ENCODE results near the gene CSF3R.
A peak's percentile ranks its signal among the peaks of the same experiment; 100 is the strongest.
"Not testable (repeated sequence)": the region's sequence is repeated elsewhere in the genome, so short reads cannot be mapped to it uniquely, and the experiment has no call there.

The CSF3R gene

GRCh38 chr1:36513676-36514473, 31.2 kb upstream of the CSF3R start:
- DNase-seq (ENCODE audit: low read depth), result no peak
- TF ChIP-seq CTCF (conservative IDR thresholded peaks at IDR 0.05; ENCODE audit: low read depth, low read length), result no peak
- no peak overlapping the region for H3K4me3 ChIP-seq (ENCODE audit: low read depth, low read length)

GRCh38 chr1:36512842-36513241, 30.1 kb upstream of the CSF3R start:
- TF ChIP-seq CTCF (conservative IDR thresholded peaks at IDR 0.05; ENCODE audit: low read depth, low read length), result no peak
- no peak overlapping the region for H3K4me3 ChIP-seq (ENCODE audit: low read depth, low read length)
- DNase-seq (ENCODE audit: low read depth), result no peak

DNA sequence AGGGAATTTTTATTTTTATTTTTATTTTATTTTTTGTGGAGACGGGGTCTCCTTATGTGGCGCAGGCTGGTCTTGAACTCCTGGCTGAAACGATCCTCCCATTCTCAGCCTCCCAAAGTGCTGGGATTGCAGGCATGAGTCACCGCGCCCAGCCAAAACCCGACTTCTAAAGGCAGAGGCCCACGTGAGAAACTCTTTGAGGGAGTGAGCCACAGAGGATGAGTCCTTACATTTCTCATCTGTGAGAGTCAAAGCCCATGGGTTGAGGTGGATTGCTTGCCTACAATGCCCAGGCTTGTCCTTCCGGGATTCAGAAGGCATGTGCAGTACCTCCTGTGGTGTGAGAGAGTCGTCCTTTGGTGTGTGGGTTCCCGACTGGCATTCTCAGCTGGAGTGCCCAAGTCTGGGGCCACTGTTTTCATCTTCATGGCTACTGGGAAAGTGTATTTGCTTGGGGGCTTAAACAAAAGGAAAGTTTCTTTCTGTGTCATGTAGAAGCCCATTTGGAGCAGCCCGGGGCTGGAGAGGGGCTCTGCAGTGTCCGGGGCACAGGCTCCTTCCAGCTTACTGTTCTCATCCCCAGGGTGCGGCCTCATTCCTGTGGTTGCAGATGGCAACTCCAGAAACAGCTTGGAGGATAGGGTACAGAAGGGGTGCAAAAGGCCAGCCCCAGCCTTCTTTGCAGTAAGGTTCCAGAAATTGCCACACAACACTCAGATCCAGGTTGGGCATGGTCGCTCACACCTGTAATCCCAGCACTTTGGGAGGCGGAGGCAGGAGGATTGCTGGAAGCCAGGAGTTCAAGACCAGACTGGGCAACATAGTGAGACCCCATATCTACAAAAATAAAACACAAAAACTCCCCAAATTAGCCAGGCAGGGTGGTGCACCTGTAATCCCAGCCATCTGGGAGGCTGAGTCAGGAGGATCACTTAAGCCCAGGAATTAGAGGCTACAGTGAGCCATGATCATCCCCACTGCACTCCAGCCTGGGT, 29.4 kb upstream of the CSF3R start:
- no peak overlapping the region for H3K4me3 ChIP-seq (ENCODE audit: low read depth, low read length)
- DNase-seq (ENCODE audit: low read depth), result peak; percentile 12
- TF ChIP-seq CTCF (conservative IDR thresholded peaks at IDR 0.05; ENCODE audit: low read depth, low read length), result no peak

DNA sequence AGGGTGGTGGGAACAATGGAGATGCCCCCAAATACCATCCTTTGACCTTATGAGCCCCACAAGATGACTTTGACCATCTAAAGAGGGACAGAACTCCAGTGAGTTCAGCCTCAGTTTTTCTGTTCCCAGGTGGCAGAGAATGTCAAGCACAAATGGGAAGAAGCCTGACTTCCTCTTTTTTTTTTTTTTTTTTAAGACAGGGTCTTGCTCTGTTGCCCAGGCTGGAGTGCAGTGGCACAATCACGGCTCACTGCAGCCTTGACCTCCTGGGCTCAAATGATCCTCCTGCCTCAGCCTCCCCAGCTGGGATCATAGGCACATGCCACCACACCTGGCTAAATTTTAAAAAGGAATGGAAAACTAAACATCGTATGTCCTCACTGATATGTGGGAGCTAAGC, 28.5 kb upstream of the CSF3R start:
- not testable (repeated sequence) for DNase-seq (ENCODE audit: low read depth); H3K4me3 ChIP-seq (ENCODE audit: low read depth, low read length)

- H3K4me3 ChIP-seq (ENCODE audit: low read depth, low read length), result no peak overlapping the region
- TF ChIP-seq CTCF (conservative IDR thresholded peaks at IDR 0.05; ENCODE audit: low read depth, low read length), result no peak
- DNase-seq (ENCODE audit: low read depth), result no peak
Measured at GRCh38 chr1:36510418-36510817, 27.7 kb upstream of the CSF3R start.

DNA sequence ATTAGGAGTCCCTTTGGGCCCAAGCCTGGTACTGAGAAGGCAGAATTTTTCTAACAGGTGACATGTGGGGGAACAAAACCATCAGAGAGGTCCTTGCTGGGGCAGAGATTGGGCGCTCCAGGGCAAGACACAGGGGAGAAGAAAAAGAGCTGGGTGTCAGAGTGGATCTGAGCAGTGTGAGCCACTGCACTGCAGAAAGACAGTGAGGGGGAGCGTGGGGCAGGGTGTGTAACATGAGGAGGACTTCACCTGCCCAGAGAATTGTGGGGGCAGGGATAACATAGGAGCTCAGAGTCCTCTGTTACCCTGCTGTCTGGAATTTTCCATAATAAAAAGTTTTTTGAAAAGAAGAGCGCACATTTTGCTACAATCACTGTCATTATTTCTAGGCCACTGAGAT, 25.5 kb upstream of the CSF3R start:
- no peak overlapping the region for H3K4me3 ChIP-seq (ENCODE audit: low read depth, low read length)
- TF ChIP-seq CTCF (conservative IDR thresholded peaks at IDR 0.05; ENCODE audit: low read depth, low read length), result no peak
- DNase-seq (ENCODE audit: low read depth), result no peak

DNA sequence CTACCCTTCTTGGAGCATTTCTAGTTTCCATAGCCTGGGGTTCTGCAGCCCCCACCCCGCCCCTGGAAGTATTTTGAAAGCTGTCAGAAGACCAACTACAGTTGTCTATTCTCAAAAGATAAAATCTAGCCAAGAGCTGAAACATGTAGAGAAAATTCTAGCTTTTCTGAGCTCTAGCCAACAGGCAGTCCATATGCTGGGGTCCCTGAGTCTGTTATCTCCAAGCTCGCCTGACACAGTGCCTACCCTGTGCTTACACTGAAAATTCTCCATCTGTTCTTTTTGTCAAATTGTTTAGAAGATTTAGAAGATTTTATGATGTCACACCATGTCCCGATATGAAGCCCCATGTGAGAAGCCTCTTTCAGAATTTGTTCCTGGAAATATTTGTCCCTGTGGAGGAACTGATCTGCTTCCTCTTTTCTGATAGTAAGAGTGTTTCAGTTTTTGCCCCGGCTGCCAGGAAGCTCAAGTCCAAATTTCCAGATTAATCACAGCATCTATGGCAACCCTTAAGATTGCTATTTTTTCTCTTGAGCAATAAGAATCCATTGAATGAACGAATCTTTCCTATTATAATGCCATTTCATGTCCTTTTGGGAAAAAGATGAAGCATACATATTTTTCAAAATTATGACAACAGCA, 23.7 kb upstream of the CSF3R start:
- no peak overlapping the region for H3K4me3 ChIP-seq (ENCODE audit: low read depth, low read length)
- no peak for TF ChIP-seq CTCF (conservative IDR thresholded peaks at IDR 0.05; ENCODE audit: low read depth, low read length)
- no peak for DNase-seq (ENCODE audit: low read depth)
